ENCODE results near the gene GARIN1A. TPM values are rescaled to one million over a fixed set of nuclear protein-coding genes. Genes with fewer than 3 reads are reported as not detected.
"Not testable (repeated sequence)": the region's sequence is repeated elsewhere in the genome, so short reads cannot be mapped to it uniquely, and the experiment has no call there.

The GARIN1A gene
- 1 to 10 TPM in 1 of 2 donors, under 1 TPM in 1; 0.81 to 2.3 TPM for total RNA-seq

DNA sequence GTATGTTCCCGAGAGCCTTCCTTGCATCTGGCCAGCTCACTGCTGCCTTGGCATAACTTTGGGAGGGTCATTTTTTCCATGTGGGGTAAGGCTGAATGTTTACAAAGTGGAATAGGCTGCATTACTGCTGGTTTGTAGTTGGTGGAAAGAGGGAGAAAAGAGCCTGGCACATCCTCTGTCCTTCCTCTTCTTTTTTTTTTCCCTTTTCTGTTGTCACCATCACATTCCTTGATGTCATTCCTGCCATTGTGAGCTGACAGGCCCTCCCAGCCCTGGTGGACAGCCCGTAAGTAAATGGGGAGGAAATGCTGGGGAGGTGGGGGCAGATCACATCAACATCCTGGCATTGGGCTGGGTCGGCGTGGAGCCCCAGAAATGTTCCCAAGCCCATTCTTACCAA is at the start of gene GARIN1A:
Gene GARIN1A (plus strand): TSS at position 301 of the 400 bp plus-strand sequence. CDS start 106 bp downstream, outside the sequence.
- Histone ChIP-seq H3K27ac (no peak within 1 kb of the TSS), H3K36me3 (no peaks in the 10 kb centered on the region), H3K4me3 (no peak within 1 kb of the TSS), H3K27me3 (replicated peaks; ENCODE audit: insufficient read depth) (no peaks in the 10 kb centered on the region), H3K4me1 (ENCODE audit: control insufficient read depth in 1 of 2, low read depth in 2 of 2) (no peaks in the 10 kb centered on the region), H3K9me3 (no peaks in the 10 kb centered on the region)
- TF ChIP-seq, protein P1, sequence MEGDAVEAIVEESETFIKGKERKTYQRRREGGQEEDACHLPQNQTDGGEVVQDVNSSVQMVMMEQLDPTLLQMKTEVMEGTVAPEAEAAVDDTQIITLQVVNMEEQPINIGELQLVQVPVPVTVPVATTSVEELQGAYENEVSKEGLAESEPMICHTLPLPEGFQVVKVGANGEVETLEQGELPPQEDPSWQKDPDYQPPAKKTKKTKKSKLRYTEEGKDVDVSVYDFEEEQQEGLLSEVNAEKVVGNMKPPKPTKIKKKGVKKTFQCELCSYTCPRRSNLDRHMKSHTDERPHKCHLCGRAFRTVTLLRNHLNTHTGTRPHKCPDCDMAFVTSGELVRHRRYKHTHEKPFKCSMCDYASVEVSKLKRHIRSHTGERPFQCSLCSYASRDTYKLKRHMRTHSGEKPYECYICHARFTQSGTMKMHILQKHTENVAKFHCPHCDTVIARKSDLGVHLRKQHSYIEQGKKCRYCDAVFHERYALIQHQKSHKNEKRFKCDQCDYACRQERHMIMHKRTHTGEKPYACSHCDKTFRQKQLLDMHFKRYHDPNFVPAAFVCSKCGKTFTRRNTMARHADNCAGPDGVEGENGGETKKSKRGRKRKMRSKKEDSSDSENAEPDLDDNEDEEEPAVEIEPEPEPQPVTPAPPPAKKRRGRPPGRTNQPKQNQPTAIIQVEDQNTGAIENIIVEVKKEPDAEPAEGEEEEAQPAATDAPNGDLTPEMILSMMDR (IDR thresholded peaks at IDR 0.05), result no peak
- ATAC-seq (ENCODE audit: insufficient number of reproducible peaks, low FRiP score, low read depth), result no peak
- no peak for DNase-seq (ENCODE audit: low spot score)

DNA sequence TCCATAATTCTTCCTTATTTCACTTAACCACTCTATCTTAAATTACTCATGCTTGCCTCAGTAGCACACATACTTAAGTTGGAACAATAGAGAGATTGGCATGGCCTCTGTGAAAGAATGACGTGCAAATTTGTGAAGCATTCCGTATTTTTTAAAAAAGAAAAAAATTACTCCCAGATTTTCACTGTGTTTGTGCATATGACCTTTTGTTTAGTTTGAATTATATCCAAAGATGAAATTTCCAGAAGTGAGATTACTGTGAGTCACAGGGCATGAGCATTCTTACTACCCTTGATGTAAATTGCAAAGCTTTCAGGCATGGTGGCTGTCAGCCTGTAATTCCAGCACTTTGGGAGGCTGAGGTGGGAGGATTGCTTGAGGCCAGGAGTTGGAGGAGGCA is 45.0 kb upstream of the GARIN1A start:
- H3K4me1 ChIP-seq (ENCODE audit: control insufficient read depth in 1 of 2, low read depth in 2 of 2); H3K9me3 ChIP-seq; ATAC-seq (ENCODE audit: insufficient number of reproducible peaks, low FRiP score, low read depth); DNase-seq (ENCODE audit: low spot score); H3K4me3 ChIP-seq; H3K27me3 ChIP-seq (replicated peaks; ENCODE audit: insufficient read depth); H3K27ac ChIP-seq: not testable (repeated sequence)
- peaks cover 25% of the 10 kb centered on the region for H3K36me3 ChIP-seq

DNA sequence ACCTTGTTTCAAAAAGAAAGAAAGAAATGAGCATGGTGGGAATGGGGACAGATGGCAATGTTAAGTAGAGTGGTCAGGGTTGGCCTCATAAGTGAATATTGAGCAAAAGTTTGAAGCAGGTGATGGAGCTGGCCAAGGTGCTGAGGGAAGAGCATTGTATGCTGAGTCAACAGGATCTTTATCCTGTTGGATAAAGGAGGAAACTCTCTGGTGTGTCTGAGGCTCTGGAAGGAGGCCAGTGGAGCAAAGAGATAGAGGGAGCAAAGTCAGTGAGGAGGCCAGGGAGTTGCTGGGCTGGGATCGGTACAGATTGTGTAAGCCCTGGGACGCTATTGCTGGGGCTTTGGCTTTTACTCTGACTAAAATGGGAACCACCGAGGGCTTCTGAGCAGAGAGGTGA is 38.2 kb upstream of the GARIN1A start:
- peaks cover 32% of the 10 kb centered on the region for H3K36me3 ChIP-seq
- H3K27ac ChIP-seq; ATAC-seq (ENCODE audit: insufficient number of reproducible peaks, low FRiP score, low read depth); H3K4me3 ChIP-seq; H3K4me1 ChIP-seq (ENCODE audit: control insufficient read depth in 1 of 2, low read depth in 2 of 2); H3K27me3 ChIP-seq (replicated peaks; ENCODE audit: insufficient read depth); DNase-seq (ENCODE audit: low spot score); H3K9me3 ChIP-seq: not testable (repeated sequence)

DNA sequence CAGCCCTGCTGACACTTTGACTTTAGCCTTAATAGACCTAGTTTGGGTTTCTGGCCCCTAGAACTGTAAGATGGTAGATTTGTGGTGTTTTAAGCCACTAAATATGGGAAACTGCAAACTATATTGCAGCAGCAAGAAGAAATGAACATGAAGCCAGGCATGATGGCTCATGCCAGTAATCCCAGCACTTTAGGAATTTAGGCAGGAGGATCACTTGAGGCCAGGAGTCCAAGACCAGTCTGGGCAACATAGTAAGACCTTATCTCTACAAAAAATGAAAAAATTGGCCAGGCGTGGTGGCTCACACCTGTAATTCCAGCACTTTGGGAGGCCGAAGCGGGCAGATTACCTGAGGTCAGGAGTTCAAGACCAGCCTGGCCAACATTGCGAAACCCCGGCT is 26.9 kb upstream of the GARIN1A start:
- H3K27ac ChIP-seq; DNase-seq (ENCODE audit: low spot score); ATAC-seq (ENCODE audit: insufficient number of reproducible peaks, low FRiP score, low read depth); H3K9me3 ChIP-seq; H3K27me3 ChIP-seq (replicated peaks; ENCODE audit: insufficient read depth); H3K4me1 ChIP-seq (ENCODE audit: control insufficient read depth in 1 of 2, low read depth in 2 of 2); H3K4me3 ChIP-seq: not testable (repeated sequence)
- H3K36me3 ChIP-seq, result peaks cover 22% of the 10 kb centered on the region

DNA sequence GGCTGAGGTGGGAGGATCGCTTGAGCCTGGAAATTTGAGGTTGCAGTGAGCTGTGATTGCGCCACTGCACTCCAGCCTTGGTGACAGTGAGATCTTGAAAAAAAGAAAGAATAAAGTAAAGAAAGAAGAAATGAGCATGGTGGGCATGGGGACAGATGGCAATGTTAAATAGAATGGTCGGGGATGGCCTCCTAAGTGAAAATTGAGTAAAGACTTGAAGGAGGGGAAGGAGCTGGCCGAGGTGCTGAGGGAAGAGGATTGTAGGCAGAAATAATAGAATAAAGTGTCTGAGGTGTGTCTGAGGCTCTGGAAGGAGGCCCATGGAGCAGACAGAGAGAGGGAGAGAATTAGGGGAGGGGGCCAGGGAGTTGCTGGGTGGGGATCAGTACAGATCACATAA is 26.2 kb upstream of the GARIN1A start:
- H3K9me3 ChIP-seq; H3K4me1 ChIP-seq (ENCODE audit: control insufficient read depth in 1 of 2, low read depth in 2 of 2); H3K27me3 ChIP-seq (replicated peaks; ENCODE audit: insufficient read depth); ATAC-seq (ENCODE audit: insufficient number of reproducible peaks, low FRiP score, low read depth); H3K27ac ChIP-seq; H3K4me3 ChIP-seq; DNase-seq (ENCODE audit: low spot score): not testable (repeated sequence)
- H3K36me3 ChIP-seq, result peaks cover 18% of the 10 kb centered on the region

DNA sequence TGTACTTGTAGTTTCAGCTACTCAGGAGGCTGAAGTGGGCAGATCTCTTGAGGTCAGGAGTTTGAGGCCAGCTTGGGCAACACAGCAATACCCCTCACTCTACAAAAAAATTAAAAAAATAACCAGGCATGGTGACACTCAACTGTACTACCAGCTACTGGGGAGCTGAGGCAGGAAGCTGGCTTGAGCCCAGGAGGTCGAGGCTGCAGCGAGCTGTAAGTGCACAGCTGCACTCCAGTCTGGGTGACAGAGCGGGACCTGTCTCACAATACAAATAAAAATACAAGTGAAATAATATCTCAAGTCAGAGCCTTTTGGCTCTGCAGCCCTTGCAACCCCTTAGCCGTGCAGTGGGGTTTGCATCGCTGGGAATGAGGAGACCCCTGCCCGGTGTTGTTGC is 25.2 kb upstream of the GARIN1A start:
- DNase-seq (ENCODE audit: low spot score); H3K4me3 ChIP-seq; H3K27me3 ChIP-seq (replicated peaks; ENCODE audit: insufficient read depth): not testable (repeated sequence)

DNA sequence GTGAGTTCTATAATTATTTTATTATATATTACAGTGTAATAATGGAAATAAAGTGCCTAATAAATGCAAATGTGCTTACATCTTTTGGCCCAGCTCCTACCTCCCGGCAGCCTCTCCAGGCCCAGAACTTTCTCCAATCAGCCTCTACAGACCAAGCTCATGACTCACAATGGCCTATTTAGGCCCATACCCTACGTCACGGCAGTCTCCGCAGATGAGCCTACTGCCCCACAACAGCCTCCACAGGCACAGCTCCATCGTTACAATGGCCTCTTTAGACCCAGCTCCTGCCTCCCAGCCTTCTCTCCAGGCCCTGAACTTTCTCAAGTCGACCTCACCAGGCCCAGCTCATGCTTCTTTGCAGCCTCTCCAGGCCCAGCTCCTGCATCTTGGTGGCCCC is 21.0 kb upstream of the GARIN1A start:
- H3K9me3 ChIP-seq; DNase-seq (ENCODE audit: low spot score); H3K27me3 ChIP-seq (replicated peaks; ENCODE audit: insufficient read depth); ATAC-seq (ENCODE audit: insufficient number of reproducible peaks, low FRiP score, low read depth); H3K4me3 ChIP-seq; H3K27ac ChIP-seq; H3K4me1 ChIP-seq (ENCODE audit: control insufficient read depth in 1 of 2, low read depth in 2 of 2): not testable (repeated sequence)
- peaks cover 14% of the 10 kb centered on the region for H3K36me3 ChIP-seq

More for the DNA sequence above, 25.2 kb upstream of the GARIN1A start:
- not testable (repeated sequence) for H3K27ac ChIP-seq; H3K9me3 ChIP-seq; ATAC-seq (ENCODE audit: insufficient number of reproducible peaks, low FRiP score, low read depth); H3K4me1 ChIP-seq (ENCODE audit: control insufficient read depth in 1 of 2, low read depth in 2 of 2)
- peaks cover 15% of the 10 kb centered on the region for H3K36me3 ChIP-seq

DNA sequence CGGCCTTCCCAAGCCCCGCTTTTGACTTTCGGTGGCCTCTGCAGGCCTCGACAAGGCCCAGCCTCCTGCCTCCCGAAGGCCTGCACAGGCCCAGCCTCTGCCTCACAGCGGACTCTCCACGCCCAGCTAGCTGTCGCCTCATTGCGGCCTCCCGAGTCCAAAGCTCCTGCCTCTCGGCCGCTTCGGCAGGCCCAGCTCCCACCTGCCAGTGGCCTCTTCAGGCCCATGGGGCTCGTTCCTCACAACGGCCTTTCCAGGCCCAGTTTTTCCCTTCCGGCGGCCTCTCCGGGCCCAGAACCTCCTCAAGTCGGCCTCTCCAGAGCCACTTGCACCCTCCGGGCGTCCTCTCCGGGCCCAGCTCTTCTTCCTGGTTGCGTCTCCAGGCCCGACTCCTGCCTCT is 19.5 kb upstream of the GARIN1A start:
- not testable (repeated sequence) for H3K27ac ChIP-seq
- peaks cover 14% of the 10 kb centered on the region for H3K36me3 ChIP-seq

DNA sequence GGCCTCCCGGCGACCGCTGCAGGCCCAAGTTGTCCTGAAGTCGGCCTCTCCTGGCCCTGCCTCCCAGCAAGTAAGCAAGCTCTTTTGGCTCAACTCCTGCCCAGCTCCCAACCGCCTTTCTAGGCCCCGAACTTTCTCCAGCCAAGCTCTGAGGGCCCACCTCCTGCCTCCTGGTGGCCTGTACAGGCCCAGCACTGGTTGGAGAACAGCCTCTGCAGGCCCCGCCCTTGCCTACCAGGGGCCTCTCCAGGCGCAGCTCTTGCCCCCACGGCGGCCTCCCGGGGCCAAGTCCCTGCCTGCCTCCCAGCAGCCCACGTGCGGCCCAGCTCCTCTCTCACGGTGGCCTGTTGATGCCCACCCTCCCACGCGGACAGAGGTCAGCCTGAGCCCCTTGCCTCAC is 18.9 kb upstream of the GARIN1A start:
- not testable (repeated sequence) for H3K4me1 ChIP-seq (ENCODE audit: control insufficient read depth in 1 of 2, low read depth in 2 of 2); H3K9me3 ChIP-seq; H3K27me3 ChIP-seq (replicated peaks; ENCODE audit: insufficient read depth); DNase-seq (ENCODE audit: low spot score); ATAC-seq (ENCODE audit: insufficient number of reproducible peaks, low FRiP score, low read depth); H3K4me3 ChIP-seq; H3K27ac ChIP-seq
- H3K36me3 ChIP-seq, result peaks cover 14% of the 10 kb centered on the region

More for the DNA sequence above, 19.5 kb upstream of the GARIN1A start:
- ATAC-seq (ENCODE audit: insufficient number of reproducible peaks, low FRiP score, low read depth); DNase-seq (ENCODE audit: low spot score); H3K4me3 ChIP-seq; H3K27me3 ChIP-seq (replicated peaks; ENCODE audit: insufficient read depth); H3K4me1 ChIP-seq (ENCODE audit: control insufficient read depth in 1 of 2, low read depth in 2 of 2); H3K9me3 ChIP-seq: not testable (repeated sequence)

DNA sequence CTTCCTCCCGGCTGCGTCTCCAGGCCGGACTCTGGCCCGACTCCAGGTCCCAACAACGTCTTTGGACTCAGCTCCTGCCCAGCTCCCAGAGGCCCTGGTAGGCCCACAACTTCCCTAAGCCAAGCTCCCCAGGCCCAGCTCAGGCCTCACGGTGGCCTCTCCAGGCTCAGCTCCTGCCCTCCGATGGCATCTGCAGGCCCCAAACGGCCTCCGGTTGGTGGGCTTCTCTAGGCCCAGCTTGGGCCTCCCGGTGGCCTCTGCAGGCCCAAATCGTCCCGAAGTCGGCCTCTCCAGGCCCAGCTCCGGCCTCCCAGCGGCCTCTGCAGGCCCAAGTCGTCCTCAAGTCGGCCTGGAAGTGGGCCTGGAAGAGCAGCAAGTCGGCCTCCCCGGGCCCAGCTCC is 18.0 kb upstream of the GARIN1A start:
- H3K9me3 ChIP-seq; H3K4me3 ChIP-seq; DNase-seq (ENCODE audit: low spot score); H3K4me1 ChIP-seq (ENCODE audit: control insufficient read depth in 1 of 2, low read depth in 2 of 2); H3K27me3 ChIP-seq (replicated peaks; ENCODE audit: insufficient read depth); H3K27ac ChIP-seq; ATAC-seq (ENCODE audit: insufficient number of reproducible peaks, low FRiP score, low read depth): not testable (repeated sequence)
- peaks cover 14% of the 10 kb centered on the region for H3K36me3 ChIP-seq

DNA sequence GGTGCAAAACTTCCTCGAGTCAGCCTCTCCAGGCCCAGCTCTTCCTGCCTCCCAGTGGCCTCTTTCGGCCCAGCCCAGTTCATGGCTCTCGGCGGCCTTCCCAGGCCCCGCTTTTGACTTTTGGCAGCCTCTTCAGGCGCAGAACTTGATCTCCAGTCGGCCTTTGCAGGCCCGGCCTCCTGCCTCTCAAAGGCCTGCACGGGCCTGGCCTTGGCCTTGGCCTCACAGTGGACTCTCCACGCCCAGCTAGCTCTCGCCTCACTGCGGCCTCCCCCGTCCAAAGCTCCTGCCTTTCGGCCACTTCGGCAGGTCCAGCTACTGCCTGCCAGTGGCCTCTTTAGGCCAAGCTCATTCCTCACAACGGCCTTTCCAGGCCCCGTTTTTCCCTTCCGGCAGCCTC is 17.6 kb upstream of the GARIN1A start:
- H3K9me3 ChIP-seq; H3K4me3 ChIP-seq; H3K27me3 ChIP-seq (replicated peaks; ENCODE audit: insufficient read depth); DNase-seq (ENCODE audit: low spot score); ATAC-seq (ENCODE audit: insufficient number of reproducible peaks, low FRiP score, low read depth); H3K27ac ChIP-seq; H3K4me1 ChIP-seq (ENCODE audit: control insufficient read depth in 1 of 2, low read depth in 2 of 2): not testable (repeated sequence)
- H3K36me3 ChIP-seq, result peaks cover 14% of the 10 kb centered on the region

DNA sequence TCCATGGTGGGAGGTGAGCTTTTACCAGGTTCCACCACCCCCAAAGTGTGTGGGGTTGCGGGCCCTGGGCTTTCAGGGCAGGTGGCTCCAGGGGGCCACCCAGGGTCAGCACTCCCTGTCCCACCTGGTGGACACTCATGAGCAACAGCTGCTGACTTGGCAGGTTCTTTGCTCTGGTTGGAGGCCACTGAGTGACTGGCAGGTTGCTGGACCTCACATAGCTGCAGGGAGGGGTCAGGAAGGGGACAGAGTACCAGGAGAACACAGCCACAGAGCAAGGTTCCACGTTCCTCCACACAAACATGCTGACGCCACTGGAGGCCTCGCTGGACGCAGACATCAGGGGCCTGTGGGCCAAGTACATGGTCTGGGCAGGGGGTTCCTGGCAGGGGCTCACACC is 13.7 kb upstream of the GARIN1A start:
- H3K9me3 ChIP-seq; H3K4me1 ChIP-seq (ENCODE audit: control insufficient read depth in 1 of 2, low read depth in 2 of 2); H3K27ac ChIP-seq; ATAC-seq (ENCODE audit: insufficient number of reproducible peaks, low FRiP score, low read depth); H3K36me3 ChIP-seq; H3K4me3 ChIP-seq; H3K27me3 ChIP-seq (replicated peaks; ENCODE audit: insufficient read depth); DNase-seq (ENCODE audit: low spot score): not testable (repeated sequence)
